GM12891 (cell line): ENCODE results near the gene ETV4.

Experiments
- POLR2A ChIP-seq: IDR thresholded peaks from 2 replicates; pipeline ENCODE4 v1.6.1; 2011; ENCODE audit warnings: low read depth, low read length, control low read depth
- POLR2AphosphoS5 ChIP-seq: IDR thresholded peaks from 2 replicates; pipeline ENCODE4 v1.6.1; 2011; ENCODE audit warnings: low read depth, low read length, control low read depth
- POU2F2 ChIP-seq: IDR thresholded peaks from 2 replicates; pipeline ENCODE4 v1.6.1; 2011; ENCODE audit warnings: low read depth, mild to moderate bottlenecking, control low read depth, low read length, moderate library complexity
- TAF1 ChIP-seq: IDR thresholded peaks from 2 replicates; pipeline ENCODE4 v1.6.1; 2011; ENCODE audit warnings: low read depth, low read length, control low read depth

DNA sequence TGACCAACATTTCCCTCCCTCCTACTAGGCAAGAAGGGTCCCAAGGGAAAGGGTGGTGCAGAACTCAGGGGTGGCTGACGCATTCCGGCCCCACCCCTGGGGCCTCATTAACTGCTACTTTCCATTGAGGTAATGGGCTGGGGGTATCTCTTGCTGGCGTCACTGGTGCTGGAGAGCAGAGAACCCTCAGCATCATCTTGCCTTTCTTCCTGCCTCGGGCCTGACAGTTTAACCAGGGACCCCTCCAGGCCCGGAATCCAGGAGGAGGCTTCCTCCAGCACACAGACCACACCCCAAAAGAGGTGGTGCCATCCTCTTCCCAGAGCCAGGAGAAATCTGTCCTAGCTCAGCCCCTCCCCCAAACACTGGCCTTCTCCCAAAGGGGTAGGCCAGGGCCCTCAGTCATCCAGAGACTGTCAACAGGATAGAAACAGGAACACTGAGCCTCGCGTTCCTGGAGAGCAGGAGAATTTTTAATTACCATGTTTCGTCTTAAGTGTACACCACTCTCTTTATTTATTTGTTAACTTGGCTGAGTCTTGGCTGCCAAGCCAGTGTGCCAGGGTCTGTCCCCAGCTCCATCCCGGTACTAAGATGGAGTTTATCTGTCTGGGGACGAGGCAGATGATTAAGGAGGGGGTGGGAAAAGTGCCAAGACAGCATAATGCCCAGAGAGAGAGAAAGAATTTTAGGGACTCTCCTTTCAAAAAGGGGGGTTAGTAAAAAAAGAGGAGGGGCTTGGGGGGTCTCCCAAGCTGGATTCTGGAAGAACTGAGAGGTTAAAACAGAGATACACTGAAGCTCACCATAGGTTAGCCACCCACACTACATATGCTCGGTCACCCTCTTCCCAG, 5.1 kb downstream of the ETV4 start:
- TF ChIP-seq POLR2A (no peak), TAF1 (no peak), POLR2AphosphoS5 (no peak), POU2F2 (no peak)
